ENCODE data around the gene NCOR1. TPM values are rescaled to one million over a fixed set of nuclear protein-coding genes. Genes with fewer than 3 reads are reported as not detected.
"Not testable (repeated sequence)": the region's sequence is repeated elsewhere in the genome, so short reads cannot be mapped to it uniquely, and the experiment has no call there.

The NCOR1 gene
- total RNA-seq, 1 experiment from 2014 or later: 124 TPM

GRCh38 chr17:16171613-16172012 lies 43.7 kb downstream of the NCOR1 start (continued):
- TF ChIP-seq, protein P1, sequence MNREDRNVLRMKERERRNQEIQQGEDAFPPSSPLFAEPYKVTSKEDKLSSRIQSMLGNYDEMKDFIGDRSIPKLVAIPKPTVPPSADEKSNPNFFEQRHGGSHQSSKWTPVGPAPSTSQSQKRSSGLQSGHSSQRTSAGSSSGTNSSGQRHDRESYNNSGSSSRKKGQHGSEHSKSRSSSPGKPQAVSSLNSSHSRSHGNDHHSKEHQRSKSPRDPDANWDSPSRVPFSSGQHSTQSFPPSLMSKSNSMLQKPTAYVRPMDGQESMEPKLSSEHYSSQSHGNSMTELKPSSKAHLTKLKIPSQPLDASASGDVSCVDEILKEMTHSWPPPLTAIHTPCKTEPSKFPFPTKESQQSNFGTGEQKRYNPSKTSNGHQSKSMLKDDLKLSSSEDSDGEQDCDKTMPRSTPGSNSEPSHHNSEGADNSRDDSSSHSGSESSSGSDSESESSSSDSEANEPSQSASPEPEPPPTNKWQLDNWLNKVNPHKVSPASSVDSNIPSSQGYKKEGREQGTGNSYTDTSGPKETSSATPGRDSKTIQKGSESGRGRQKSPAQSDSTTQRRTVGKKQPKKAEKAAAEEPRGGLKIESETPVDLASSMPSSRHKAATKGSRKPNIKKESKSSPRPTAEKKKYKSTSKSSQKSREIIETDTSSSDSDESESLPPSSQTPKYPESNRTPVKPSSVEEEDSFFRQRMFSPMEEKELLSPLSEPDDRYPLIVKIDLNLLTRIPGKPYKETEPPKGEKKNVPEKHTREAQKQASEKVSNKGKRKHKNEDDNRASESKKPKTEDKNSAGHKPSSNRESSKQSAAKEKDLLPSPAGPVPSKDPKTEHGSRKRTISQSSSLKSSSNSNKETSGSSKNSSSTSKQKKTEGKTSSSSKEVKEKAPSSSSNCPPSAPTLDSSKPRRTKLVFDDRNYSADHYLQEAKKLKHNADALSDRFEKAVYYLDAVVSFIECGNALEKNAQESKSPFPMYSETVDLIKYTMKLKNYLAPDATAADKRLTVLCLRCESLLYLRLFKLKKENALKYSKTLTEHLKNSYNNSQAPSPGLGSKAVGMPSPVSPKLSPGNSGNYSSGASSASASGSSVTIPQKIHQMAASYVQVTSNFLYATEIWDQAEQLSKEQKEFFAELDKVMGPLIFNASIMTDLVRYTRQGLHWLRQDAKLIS (CRISPR knock-in tag; IDR thresholded peaks at IDR 0.05; ENCODE audit: borderline replicate concordance): no peak
- no peak for TF ChIP-seq RORB (CRISPR knock-in tag; IDR thresholded peaks at IDR 0.05)
- no peak for TF ChIP-seq OVOL2 (CRISPR knock-in tag; IDR thresholded peaks at IDR 0.05; ENCODE audit: borderline replicate concordance)

GRCh38 chr17:16166766-16167165 lies 48.6 kb downstream of the NCOR1 start:
- H3K4me3 Mint-ChIP-seq; CTCF ChIA-PET; DNase-seq (ENCODE audit: low spot score); H3K9me3 Mint-ChIP-seq; H3K27ac Mint-ChIP-seq; ATAC-seq; H3K4me1 Mint-ChIP-seq; H3K27me3 Mint-ChIP-seq (ENCODE audit: low read depth); POLR2A ChIA-PET: not testable (repeated sequence)
- peaks cover 17% of the 10 kb centered on the region; the same call in 1 of the 2 replicates for H3K36me3 Mint-ChIP-seq

DNA sequence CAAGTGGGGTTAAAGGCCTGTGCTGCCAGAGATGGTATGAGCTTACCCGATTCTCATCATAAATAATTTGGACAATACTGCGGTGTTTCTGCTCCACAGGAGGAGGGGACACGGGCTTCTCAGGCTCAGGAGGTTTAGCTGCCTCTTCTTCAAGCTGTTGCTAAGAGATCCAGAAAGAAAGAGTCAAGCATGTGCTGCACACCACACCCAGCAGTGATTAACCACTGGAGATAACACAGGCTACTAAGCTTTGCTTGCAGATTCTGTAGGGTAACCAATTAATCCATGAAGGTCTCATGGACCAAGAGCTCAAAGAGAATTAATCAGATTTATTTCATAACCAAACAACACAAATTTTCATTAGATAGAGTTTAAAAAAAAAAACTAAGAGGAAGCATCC lies 56.6 kb downstream of the NCOR1 start:
- ChIA-PET POLR2A (interaction anchor here (0.7 kb wide), 1 partner anchor 37 kb away, joined by 5 read pairs; no protein-coding TSS in a partner anchor), CTCF (no interaction called here)
- ATAC-seq: no peak
- peaks cover 28% of the 10 kb centered on the region for H3K36me3 Mint-ChIP-seq
- no peaks in the 10 kb centered on the region for H3K9me3 Mint-ChIP-seq
- no peak for TF ChIP-seq ATF2 (CRISPR knock-in tag; IDR thresholded peaks at IDR 0.05; ENCODE audit: borderline replicate concordance, low read depth)
- TF ChIP-seq SMAD3 (CRISPR knock-in tag; IDR thresholded peaks at IDR 0.05; ENCODE audit: borderline replicate concordance): no peak
- no peak for TF ChIP-seq ARID4B (CRISPR knock-in tag; IDR thresholded peaks at IDR 0.05; ENCODE audit: borderline replicate concordance)
- TF ChIP-seq, protein P2, sequence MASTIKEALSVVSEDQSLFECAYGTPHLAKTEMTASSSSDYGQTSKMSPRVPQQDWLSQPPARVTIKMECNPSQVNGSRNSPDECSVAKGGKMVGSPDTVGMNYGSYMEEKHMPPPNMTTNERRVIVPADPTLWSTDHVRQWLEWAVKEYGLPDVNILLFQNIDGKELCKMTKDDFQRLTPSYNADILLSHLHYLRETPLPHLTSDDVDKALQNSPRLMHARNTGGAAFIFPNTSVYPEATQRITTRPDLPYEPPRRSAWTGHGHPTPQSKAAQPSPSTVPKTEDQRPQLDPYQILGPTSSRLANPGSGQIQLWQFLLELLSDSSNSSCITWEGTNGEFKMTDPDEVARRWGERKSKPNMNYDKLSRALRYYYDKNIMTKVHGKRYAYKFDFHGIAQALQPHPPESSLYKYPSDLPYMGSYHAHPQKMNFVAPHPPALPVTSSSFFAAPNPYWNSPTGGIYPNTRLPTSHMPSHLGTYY (CRISPR knock-in tag; IDR thresholded peaks at IDR 0.05): no peak
- no peak overlapping the region for H3K4me3 Mint-ChIP-seq
- H3K27ac Mint-ChIP-seq: no peak overlapping the region
- 0 out of 2 replicates have a peak, but pooled peaks cover 5% of the 10 kb centered on the region for H3K4me1 Mint-ChIP-seq
- DNase-seq (ENCODE audit: low spot score): no peak
- no peaks in the 10 kb centered on the region for H3K27me3 Mint-ChIP-seq (ENCODE audit: low read depth)

DNA sequence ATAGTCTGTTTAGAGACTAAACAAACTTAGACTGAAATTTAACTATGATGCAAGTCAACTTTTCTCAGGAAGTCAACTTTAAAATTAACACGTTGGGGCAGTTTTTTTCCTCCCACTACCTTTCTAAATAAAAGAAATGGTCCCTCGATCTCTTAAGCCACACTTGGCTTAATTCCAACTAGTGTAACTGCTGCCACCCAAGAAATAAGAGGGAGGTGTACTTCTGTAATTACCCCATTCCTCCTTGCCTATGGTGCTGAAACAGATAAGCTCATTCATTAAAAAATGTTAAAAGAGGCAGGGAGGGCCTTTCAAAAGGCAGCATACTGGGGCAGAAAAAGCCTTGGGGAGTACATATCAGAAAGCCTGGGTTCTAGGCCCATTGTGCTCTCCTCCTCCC lies 59.8 kb downstream of the NCOR1 start:
- Mint-ChIP-seq H3K27me3 (ENCODE audit: low read depth) (no peaks in the 10 kb centered on the region), H3K4me1 (no peaks in the 10 kb centered on the region), H3K36me3 (peaks cover 49% of the 10 kb centered on the region), H3K27ac (no peak overlapping the region), H3K9me3 (peaks cover 6% of the 10 kb centered on the region), H3K4me3 (no peak overlapping the region)
- POLR2A ChIA-PET: no interaction called here
- CTCF ChIA-PET: no interaction called here
- DNase-seq (ENCODE audit: low spot score): no peak
- ATAC-seq: no peak
- TF ChIP-seq NR3C1 (CRISPR knock-in tag; conservative IDR thresholded peaks at IDR 0.05; ENCODE audit: low read depth) (no peak), ZNF281 (CRISPR knock-in tag; IDR thresholded peaks at IDR 0.05) (no peak), ZNF219 (CRISPR knock-in tag; IDR thresholded peaks at IDR 0.05; ENCODE audit: borderline replicate concordance) (no peak)
- TF ChIP-seq, protein P1 (CRISPR knock-in tag; IDR thresholded peaks at IDR 0.05; ENCODE audit: borderline replicate concordance): no peak

Data from WTC11 (cell line).